GM15510 (cell line): ENCODE measurements around the gene DOK4.

Source experiments
- POLR2A ChIP-seq: IDR thresholded peaks from 3 replicates; pipeline ENCODE4 v1.6.1; 2011; ENCODE audit warnings: borderline replicate concordance; ENCODE audit not compliant: insufficient read length; ENCODE audit errors: extremely low read depth

DOK4 gene

GRCh38 chr16:57497121-57497520, 10.8 kb upstream of the DOK4 start:
- TF ChIP-seq POLR2A: no peak

DNA sequence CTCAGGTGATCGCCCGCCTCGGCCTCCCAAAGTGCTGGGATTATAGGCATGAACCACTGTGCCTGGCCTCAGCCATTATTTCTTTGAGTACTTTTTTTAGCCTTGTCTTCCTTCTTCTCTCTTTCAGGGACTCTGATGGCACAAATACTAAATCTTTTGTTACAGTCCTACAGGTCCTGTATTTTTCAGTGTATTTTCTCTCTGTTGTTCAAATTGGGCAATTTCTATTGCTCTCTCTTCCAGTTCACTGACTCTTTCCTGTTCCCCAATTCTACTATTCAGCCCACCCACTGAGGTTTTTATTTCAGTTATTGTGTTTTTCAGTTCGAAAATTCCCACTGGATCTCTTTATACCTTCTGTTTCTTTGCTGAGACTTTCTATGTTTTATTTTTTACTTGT, 7.5 kb upstream of the DOK4 start:
- TF ChIP-seq POLR2A: no peak

- TF ChIP-seq POLR2A: no peak
Measured at GRCh38 chr16:57489229-57489628, 2.9 kb upstream of the DOK4 start.

DNA sequence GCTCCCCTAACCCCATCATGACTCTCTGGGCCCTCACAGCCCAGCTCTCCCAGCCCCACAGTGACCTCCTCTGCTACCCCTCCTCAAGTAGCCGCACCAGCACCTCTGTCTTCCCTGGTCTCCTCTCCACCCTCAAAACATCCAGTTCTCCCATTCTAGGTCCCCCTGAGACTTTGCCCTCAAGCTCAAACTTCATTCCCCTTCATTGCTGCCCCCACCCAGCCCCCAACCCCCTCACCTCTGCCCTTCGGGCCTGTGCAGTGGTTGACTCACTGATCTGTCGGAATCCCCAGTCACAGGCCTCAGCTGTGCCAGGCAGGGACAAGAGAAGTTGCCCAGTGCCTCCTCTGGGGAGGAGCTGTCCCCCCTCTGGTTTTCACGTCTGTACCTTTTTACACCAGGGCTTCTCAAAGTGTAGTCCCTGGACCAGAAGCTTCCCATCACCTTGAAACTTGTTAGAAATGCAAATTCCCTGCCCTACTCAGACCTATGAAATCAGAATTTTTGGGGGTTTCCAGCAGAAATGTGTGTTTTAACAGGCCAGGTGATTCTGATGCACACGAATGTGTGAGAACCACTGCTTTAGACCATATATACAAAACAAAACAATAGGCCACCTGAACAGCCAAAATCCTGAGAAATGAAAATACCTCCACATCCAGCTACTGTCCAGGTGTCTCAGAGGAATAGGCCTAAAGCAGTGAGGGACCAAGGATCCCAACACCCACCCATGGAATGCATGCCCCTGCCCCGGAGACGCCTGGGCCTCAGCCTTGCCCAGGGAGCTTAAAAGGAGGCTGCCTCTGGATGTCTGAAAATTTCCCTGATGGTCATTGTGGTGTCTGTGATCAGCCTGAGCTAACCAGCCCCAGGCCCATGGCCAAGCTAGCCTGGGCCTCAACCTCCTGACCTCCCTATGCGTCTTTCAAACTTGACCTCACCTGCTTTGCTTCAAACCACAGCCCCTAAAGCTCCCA, 853 bp upstream of the DOK4 start:
- TF ChIP-seq POLR2A: no peak

- no peak for TF ChIP-seq POLR2A
Measured at GRCh38 chr16:57485091-57485915, 990 bp downstream of the DOK4 start.

GRCh38 chr16:57484515-57485005, 1.7 kb downstream of the DOK4 start:
- TF ChIP-seq POLR2A: no peak

DNA sequence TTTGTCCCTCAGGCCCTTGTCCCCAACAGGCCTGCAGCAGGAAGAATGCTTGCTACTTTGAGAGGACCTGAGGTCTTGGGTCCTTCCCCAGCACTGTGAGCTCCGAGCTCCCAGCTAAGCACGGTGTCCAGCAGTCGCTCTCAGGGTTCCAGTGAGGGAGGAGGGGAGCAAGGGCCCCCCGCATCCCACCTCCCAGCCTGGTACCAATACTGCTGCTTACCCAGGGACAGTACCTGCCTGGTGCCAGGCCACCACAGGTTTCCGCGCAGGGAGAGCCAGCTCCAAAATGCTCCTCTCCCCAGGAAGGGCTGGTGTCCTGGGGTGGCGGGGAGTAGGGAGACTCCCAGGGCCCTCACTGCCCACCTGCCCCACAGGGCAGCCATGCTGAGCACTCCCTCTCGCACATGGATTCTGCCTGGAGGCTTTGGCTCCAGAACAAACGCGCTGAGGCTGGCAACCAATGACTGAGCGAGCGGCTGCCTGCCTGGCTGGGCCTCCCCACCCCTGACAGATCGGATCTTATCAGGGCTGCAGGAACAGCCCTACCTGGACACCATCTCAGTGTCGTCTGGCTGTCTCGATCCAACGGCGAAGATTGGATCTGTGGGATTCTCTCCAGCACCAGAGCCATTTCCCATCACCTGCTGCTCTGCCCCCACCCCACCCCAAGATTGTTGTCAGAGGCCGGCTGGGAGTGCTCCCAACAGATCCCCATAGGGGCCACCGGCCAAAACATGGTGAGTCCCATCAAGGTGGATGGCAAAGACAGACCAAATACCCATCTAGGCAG, 2.4 kb downstream of the DOK4 start:
- TF ChIP-seq POLR2A: no peak

DNA sequence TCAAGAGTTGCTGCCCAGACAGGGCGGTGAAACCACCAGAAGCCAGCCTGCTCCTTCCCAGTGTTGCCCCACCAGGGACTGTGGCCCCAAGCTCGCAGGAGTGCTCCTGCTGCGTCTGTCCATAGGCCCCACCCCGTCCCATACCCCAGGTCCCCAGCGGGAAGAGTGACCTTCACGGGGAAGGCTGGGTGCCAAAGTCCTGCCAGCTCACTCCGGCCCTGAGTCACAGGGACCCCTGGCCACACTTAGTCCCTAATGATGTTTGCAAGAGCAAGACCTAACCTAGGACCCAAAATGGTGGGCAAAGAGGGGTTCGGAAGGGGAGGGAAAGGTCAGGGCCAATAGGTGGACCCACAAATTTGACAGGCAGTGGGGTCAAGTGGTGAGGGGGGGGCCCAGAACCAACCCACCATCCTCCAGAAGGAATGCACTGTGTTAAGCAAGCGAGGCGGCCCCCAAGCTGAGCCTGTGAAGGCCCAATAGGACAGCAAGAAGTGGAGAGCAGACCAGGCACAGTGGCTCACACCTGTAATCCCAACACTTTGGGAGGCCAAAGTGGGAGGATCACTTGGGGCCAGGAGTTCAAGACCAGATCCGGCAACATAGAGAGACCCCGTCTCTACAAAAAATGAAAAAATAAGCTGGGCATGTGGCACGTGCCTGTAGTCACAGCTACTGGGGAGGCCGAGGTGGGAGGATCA, 3.3 kb downstream of the DOK4 start:
- no peak for TF ChIP-seq POLR2A

DNA sequence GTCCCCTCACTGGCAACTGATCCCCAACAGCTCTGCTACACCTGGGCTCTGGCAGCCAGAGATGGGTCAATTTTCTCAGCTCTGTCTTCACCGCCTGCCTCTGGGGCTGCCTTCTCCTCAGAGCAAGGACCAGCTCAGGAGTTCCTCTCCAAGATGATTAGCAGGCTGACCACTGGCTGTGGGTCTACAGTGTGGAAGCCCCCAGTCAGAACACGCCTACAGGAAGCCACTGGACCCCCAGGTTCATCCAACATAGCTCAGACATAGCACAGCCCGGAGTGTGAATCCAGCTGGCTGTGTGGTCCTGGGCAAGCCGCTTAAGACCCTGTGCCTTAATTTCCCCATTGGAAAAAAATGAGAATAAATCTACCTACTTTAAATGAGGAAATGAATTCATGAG, 4.9 kb downstream of the DOK4 start:
- no peak for TF ChIP-seq POLR2A

DNA sequence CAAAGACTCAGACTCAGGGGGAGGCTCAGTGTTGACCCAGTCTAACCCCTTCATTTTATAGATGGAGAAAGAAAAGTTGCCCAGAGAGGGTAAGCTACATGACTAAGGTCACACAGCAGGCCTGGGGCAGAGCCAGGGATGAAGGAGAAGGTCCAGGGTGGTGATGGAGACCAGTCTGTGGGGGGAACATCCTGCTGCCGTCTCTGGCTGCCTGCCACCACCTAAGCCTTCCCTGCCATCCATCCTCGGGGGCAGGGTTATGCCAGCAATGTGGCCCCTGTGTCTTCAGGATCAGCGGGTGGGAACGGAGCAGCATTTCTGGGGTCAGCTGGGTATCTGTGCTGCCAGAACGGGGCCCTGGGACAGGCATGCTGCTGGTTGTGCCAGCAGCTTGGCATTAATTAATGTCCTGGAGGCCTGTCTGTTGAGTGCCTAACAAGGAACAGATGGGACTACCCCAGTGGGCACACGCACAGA, 5.5 kb downstream of the DOK4 start:
- no peak for TF ChIP-seq POLR2A

DNA sequence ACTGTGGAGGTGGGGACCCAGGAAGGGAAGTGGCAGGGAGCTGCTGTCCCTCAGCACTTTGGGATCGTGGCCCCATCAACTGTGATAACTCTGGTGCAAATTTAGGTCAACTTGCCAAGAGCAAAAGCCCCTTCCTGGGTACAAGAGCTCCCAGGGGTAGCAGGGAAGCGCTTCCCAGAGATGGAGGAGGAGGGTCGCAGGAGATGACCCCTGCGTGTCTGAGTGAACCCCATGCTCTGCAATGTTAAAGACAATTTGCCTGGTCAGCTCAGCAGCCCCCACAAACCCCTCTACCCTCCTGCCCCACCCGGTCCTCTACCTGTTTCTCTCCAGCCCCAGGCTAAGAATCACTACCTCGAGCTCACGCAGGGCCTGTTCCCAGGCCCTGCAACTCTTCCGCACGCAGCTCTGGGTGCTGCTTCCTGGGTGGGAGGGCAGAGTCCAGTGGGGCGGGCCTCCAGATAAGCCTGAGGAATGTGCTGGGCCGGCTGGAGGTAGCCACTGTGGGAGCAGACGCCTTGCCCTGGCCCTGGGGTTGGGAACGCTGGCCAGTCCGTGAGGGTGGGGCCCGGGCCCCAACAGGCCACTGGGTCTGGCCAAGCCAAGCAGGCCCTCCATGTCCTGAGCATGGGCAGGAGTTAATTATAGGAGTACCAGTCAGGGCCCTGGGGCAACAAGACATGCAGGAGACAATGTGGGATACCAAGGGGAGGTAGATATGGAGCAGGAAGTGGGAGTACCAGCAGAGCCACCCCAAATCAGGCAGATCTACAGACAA, 6.1 kb downstream of the DOK4 start:
- no peak for TF ChIP-seq POLR2A

DNA sequence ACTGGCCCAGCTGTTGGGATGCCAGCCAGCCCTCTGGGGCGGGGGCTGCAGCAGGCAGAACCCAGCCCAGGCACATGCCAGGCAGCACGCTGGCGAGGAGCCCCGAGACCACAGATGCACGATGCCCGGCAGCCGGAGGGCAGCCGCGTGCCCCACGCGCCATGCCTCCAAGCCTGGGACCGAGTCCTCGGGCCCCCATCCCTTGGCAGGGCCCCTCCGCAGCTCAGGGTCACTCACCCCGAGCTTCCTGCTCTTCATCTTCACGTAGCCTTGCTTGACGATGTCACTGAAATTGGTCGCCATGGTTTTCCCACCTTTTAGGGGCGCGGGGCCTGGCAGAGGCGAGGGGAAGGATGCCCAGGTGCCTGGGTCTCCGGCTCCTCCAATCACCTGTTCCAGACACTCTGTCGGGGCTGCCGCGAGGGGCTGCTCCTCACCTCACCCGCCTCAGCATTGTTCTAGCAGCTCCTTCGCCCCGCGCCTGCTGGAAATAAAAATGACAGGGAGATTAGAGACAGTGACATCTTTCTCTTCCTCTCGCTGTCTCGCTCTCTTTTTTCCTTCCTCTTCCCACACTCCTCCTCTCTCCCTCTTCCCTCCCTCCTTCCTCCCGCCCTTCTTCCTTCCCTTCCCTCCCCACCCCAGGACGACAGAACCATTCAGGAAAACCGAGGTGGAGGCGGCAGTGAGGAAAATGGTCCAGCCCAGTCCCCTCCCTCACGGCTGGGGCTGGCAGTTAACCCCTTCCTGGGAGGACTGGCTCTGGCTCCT, 6.9 kb downstream of the DOK4 start:
- TF ChIP-seq POLR2A: no peak
